Fibroblast of skin of back (primary cell): ENCODE measurements around the gene SUMO2.
"Not testable (repeated sequence)": the region's sequence is repeated elsewhere in the genome, so short reads cannot be mapped to it uniquely, and the experiment has no call there.

Source experiments
- DNase-seq: peaks from one replicate; pipeline ENCODE4 v3.0.0-alpha.2; 2013

Gene SUMO2

DNA sequence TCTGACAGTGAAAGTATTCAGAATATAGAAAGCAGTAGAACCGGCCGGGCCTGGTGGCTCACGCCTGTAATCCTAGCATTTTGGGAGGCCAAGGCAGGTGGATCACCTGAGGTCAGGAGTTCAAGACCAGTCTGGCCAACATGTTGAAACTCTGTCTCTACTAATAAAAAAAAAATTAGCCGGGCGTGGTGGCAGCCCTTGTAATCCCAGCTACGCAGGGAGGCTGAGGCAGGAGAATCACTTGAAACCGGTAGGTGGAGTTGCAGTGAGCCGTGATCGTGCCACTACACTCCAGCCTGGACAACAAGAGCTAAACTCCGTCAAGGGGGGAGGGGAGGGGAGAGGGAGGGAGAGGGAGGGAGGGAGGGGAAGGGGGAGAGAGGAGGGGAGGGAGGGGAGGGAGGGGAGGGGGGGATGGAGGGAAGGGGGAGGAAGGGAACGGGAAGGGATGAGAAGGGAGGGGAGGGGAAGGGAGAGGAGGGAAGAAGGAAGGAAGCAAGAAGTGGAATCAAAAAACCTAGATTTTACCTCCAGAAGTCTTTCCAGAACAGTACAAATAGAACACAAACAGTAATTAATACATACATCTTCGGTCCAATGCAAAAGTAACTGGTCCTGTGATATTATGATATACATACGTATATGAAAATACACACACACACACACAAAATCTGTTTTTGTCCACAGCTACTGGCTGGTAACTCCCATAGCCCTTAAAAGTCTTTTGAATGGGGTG lies 40.4 kb downstream of the SUMO2 start:
- DNase-seq, result no peak

- DNase-seq, result no peak
These were observed 44.2 kb downstream of the SUMO2 start for GRCh38 chr17:75138519-75138918.

DNA sequence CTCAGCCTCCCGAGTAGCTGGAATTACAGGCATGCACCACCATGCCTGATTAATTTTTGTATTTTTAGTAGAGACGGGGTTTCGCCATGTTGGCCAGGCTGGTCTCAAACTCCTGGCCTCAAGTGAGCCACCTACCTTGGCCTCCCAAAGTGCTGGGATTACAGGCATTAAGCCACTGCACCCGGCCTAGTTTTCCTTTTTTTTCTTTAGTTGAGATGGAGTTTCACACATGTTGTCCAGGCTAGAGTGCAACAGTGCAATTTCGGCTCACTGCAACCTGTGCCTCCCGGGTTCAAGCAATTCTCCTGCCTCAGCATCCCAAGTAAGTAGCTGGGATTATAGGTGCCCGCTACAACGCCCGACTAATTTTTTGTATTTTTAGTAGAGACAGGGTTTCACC lies 45.0 kb downstream of the SUMO2 start:
- DNase-seq, result not testable (repeated sequence)

DNA sequence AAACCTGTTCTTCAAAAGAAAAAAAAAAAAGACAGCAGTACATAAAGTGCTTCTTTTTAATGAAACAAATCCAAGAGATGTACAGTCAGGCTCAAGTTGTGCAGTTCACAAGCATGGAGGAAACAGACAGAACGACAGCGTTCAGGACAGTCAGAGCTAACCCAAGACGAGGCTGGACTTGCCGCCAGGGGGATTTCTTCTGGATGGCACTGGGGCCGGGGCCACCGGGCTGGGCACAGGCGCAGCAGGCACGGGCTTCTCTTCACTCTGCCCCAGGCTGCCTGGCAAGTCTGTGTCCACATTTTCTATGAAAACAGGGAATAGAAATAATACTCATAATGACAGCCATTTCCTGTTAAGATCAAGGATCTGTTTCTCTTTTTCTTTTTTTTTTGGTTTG lies 46.8 kb downstream of the SUMO2 start:
- no peak for DNase-seq

- no peak for DNase-seq
These were observed 47.3 kb downstream of the SUMO2 start for GRCh38 chr17:75135452-75135851.

- not testable (repeated sequence) for DNase-seq
These were observed 49.0 kb downstream of the SUMO2 start for GRCh38 chr17:75133607-75134347.

GRCh38 chr17:75133001-75133400 lies 49.8 kb downstream of the SUMO2 start:
- no peak for DNase-seq

GRCh38 chr17:75132018-75133000 lies 50.5 kb downstream of the SUMO2 start:
- not testable (repeated sequence) for DNase-seq

- peak; percentile 84 for DNase-seq
These were observed 51.3 kb downstream of the SUMO2 start, which contains the start of gene NT5C for GRCh38 chr17:75131278-75132017. Gene NT5C, minus strand, starts transcription at chr17:75131742. Its CDS starts 35 bp downstream, at chr17:75131707.

DNA sequence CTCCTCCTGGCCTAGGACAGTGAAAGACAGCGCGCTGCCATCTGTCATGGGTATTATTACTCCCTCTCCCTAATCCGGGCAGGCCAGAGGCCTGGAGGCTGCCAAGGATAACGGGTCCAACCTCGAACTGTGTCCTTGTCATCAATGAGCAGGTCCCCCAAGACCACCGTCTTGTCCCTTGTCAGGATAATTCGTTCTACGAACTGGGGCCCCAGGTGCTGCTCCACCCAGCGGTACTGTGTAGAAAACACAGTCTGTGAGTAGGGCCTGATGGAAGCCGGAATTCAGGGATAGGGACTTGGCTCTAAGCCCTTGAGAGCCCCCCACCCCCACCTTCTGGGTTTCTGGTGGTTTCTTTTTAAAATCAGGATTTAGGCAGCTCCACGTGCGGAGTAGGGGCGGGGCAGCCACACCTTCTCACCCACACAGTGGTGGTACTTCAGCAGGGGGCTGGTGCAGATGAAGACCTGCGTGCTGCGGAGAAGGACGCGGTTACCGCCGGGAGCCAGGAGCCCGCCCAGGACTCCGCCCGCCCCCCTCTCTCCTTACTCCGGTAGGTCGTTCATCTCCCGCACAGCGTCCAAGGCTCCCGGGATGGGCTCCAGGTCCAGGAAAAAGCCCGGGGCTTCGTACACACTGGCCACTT lies 52.0 kb downstream of the SUMO2 start:
- peak; percentile 72 for DNase-seq

GRCh38 chr17:75130059-75130631 lies 52.6 kb downstream of the SUMO2 start:
- DNase-seq, result no peak

DNA sequence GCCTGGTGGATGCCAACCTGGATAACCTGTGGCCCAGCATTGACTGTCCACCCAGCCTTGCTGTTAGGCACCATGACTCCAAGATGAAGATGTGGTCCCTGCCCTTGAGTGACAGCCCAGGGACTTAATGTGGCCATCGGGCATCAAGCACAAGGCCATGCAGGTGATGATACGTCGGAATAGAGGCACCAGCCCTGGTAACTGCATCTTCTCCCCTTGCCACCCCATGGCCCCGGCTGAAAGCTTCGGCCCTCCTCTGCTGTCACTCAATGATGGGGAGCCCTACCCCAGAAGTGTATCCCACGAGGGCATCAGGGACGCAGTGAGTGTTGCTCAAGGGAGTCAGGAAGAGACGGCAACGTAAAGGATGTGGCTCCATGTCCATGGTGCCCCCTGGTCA lies 53.2 kb downstream of the SUMO2 start:
- DNase-seq, result no peak

GRCh38 chr17:75128694-75129505 lies 53.9 kb downstream of the SUMO2 start:
- no peak for DNase-seq

DNA sequence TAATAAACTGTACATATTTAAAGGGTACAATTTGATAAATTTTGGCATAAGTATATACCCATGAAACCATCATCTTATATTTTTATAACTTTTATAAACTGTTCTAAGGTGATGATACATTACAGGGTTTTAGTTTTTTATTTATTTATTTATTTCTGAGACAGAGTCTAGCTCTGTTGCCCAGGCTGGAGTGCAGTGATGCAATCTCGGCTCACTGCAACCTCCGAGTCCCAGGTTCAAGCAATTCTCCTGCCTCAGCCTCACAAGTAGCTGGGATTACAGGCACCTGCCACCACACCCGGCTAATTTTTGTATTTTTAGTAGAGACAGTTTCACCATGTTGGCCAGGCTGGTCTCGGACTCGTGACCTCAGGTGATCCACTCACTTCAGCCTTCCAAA lies 54.8 kb downstream of the SUMO2 start:
- not testable (repeated sequence) for DNase-seq

DNA sequence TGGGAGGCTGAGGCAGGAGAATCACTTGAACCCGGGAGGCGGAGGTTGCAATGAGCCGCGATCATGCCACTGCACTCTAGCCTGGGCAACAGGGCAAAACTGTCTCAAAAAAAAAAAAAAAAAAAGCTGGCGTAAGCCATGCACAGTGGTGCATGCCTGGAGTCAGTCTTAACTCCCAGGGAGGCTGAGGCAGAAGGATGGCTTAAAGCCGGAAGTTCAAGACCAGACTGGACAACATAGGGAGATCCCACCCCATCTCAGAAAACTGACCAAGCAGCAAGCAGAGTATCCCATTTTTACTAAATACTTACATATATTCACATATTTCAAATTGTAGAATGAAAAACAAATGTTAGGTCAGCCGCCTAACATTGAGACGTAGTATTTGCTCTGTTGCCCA lies 55.8 kb downstream of the SUMO2 start:
- no peak for DNase-seq

- no peak for DNase-seq
These were observed 56.8 kb downstream of the SUMO2 start for GRCh38 chr17:75125984-75126383.

- DNase-seq, result no peak
These were observed 58.0 kb downstream of the SUMO2 start for GRCh38 chr17:75124819-75125162.

DNA sequence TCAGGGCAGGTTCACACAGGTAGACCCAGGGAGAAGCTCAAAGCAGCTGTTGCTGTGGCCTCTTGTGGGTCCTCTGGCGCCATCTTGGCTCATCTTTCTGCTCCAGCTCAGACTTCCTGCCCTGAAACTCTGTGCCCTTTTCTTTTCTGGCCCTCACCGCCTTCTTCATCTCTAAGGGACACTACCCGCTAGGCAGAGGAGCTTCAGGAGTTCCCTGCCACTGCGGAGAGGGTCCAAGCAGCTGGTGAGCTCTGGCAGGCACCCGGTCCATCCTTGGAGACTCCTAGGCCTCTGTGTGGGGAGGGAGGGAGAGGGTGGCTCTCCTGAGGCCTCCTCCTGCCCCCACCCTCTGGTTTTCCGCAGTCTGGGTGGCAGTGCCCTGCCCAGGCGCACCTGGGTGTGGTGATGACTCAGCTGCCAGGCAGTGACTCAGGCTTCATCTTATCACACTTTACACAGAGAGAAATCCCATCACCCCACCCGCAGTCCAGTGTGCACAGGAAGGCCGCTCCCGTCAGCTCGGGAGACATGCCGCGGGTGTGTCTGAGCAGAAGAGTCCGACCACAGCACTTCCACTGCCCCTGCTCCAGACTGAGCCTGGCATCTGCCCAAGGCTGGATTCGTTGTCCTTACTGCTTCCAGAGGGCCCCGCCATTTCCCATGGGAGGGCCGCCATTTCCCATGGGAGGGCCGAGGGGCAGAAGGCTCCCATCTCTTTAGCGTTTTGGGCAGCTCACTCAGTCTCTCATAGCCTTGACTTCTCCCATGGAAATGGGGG lies 58.5 kb downstream of the SUMO2 start:
- DNase-seq, result peak; percentile 48

GRCh38 chr17:75118307-75118706 lies 64.5 kb downstream of the SUMO2 start:
- no peak for DNase-seq

GRCh38 chr17:75116737-75117136 lies 66.0 kb downstream of the SUMO2 start:
- DNase-seq, result no peak
